PC-3 (cell line): ENCODE data around the gene NDUFB3. TPM values are rescaled to one million over a fixed set of nuclear protein-coding genes. Genes with fewer than 3 reads are reported as not detected.
"Not testable (repeated sequence)": the region's sequence is repeated elsewhere in the genome, so short reads cannot be mapped to it uniquely, and the experiment has no call there.

Source experiments
- ATAC-seq: fragments of 200-7000 bp; cut with Tn5 transposase; 2 replicates; pipeline ENCODE4 v1.9.1; 2020; ENCODE audit warnings: mild to moderate bottlenecking, moderate library complexity
- Bru-seq: library from RNA; stranded (reverse); fragments of 400-500 nt; gene quantifications from one replicate; lab custom pipeline; 2021; lab: Mats Ljungman, UMichigan
- BruChase-seq, 2 experiments: library from RNA; stranded (reverse); fragments of 400-500 nt; gene quantifications; one replicate each; lab custom pipeline; 2021; lab: Mats Ljungman, UMichigan
- BruUV-seq: library from RNA; stranded (reverse); fragments of 400-500 nt; replicated peaks from 2 replicates; lab custom pipeline; 2021; lab: Mats Ljungman, UMichigan
- CTCF ChIA-PET: fragments of 300-600 bp; sonication (Branson Sonifier 250); formaldehyde crosslinking; loops from one replicate; lab custom pipeline; 2022; ENCODE audit warnings: antibody characterized with exemption; lab: Charles Lee
- POLR2A ChIA-PET: fragments of 300-600 bp; sonication (Branson Sonifier 250); formaldehyde crosslinking; loops from one replicate; lab custom pipeline; 2022; ENCODE audit warnings: antibody characterized with exemption; ENCODE audit not compliant: unreplicated experiment; lab: Charles Lee
- DNase-seq: peaks from one replicate; pipeline ENCODE4 v3.0.0-alpha.2; 2015
- H2AFZ ChIP-seq: fragments of 300-600 bp; sonication (generic); 2 replicates; pipeline ENCODE4 v1.6.0; 2016; ENCODE audit warnings: antibody characterized with exemption, low read length
- H3F3A ChIP-seq: fragments of 300-600 bp; sonication (generic); one replicate; pipeline ENCODE4 v1.6.0; 2017; ENCODE audit warnings: antibody characterized with exemption, low read length, control low read depth, mild to moderate bottlenecking; ENCODE audit not compliant: unreplicated experiment
- H3K27ac ChIP-seq: fragments of 300-600 bp; sonication (generic); 2 replicates; pipeline ENCODE4 v1.5.1; 2016; ENCODE audit warnings: mild to moderate bottlenecking, low read length
- H3K27me3 ChIP-seq: fragments of 300-600 bp; sonication (generic); 2 replicates; pipeline ENCODE4 v1.6.1; 2016; ENCODE audit warnings: low read length, mixed read lengths
- H3K36me3 ChIP-seq: fragments of 300-600 bp; sonication (generic); 2 replicates; pipeline ENCODE4 v1.6.1; 2016; ENCODE audit warnings: low read depth, mixed run types, low read length, mixed read lengths
- H3K4me1 ChIP-seq: fragments of 300-600 bp; sonication (generic); 2 replicates; pipeline ENCODE4 v1.5.1; 2016; ENCODE audit warnings: low read length; ENCODE audit not compliant: insufficient read depth
- H3K4me2 ChIP-seq: fragments of 300-600 bp; sonication (generic); 2 replicates; pipeline ENCODE4 v1.6.0; 2016; ENCODE audit warnings: low read length
- H3K4me3 ChIP-seq: fragments of 300-600 bp; sonication (generic); 2 replicates; pipeline ENCODE4 v1.5.1; 2016; ENCODE audit warnings: mild to moderate bottlenecking, low read length, mixed read lengths
- H3K79me2 ChIP-seq: fragments of 300-600 bp; sonication (generic); 2 replicates; pipeline ENCODE4 v1.6.1; 2017; ENCODE audit warnings: low read length, mixed read lengths
- H3K9ac ChIP-seq: fragments of 300-600 bp; sonication (generic); 2 replicates; pipeline ENCODE4 v1.6.0; 2016; ENCODE audit warnings: mild to moderate bottlenecking, low read length
- H3K9me2 ChIP-seq: fragments of 300-600 bp; sonication (generic); replicated peaks from 2 replicates; pipeline ENCODE4 v1.6.1; 2016; ENCODE audit warnings: mixed run types, low read length, mixed read lengths
- H3K9me3 ChIP-seq: fragments of 300-600 bp; sonication (generic); 2 replicates; pipeline ENCODE4 v1.6.1; 2016; ENCODE audit warnings: low read length, mixed read lengths
- H4K20me1 ChIP-seq: fragments of 300-600 bp; sonication (generic); 2 replicates; pipeline ENCODE4 v1.6.1; 2016; ENCODE audit warnings: low read length, mixed read lengths
- CTCF ChIP-seq: fragments of 300-600 bp; sonication (generic); conservative IDR thresholded peaks from 2 replicates; pipeline ENCODE4 v1.5.1; 2017; ENCODE audit warnings: antibody characterized with exemption, low read depth, mild to moderate bottlenecking, low read length
- EZH2 ChIP-seq: fragments of 300-600 bp; sonication (generic); IDR thresholded peaks from one replicate; pipeline ENCODE4 v1.6.1; 2017; ENCODE audit warnings: antibody characterized with exemption, mild to moderate bottlenecking, low read length; ENCODE audit not compliant: unreplicated experiment
- EZH2phosphoT487 ChIP-seq: fragments of 300-600 bp; sonication (generic); IDR thresholded peaks from 2 replicates; pipeline ENCODE4 v1.6.1; 2018; ENCODE audit warnings: mild to moderate bottlenecking, antibody characterized with exemption, low read length, borderline replicate concordance
- intact Hi-C: fragments of 100-400 bp; cut with micrococcal nuclease; formaldehyde crosslinking; loops from 2 replicates; pipeline ENCODE4 v1.9.0; 2023
- long read RNA-seq: library from polyadenylated mRNA; unstranded; transcript quantifications from one replicate; pipeline ENCODE4 v2.0.0, GENCODE V29; 2021; ENCODE audit not compliant: unreplicated experiment
- total RNA-seq: library from RNA; depleted of rRNA; stranded (reverse); fragments of >200 nt; gene quantifications from 2 replicates; pipeline ENCODE4 v1.2.3, GENCODE V29; 2014; rRNA removed

Gene NDUFB3
- total RNA-seq = 154 and 176 TPM in 2 replicates
- Bru-seq, nascent RNA = percentile 68 among the genes with signal in this experiment
- BruChase-seq, experiment 1, labeled RNA remaining after a 6-hour chase = percentile 74 among the genes with signal in this experiment
- percentile 60 among the genes with signal in this experiment for BruChase-seq, experiment 2, labeled RNA remaining after a 2-hour chase
- long read RNA-seq, transcript NDUFB3-201 (3 exons, 755 nt) = major isoform, 55 of 66 reads
- long read RNA-seq, partial matches to known transcripts = 5 of 66 reads
- long read RNA-seq, other reads (novel, unspliced or antisense) = 4 of 66 reads

GRCh38 chr2:201071479-201072200 is at the start of gene NDUFB3, which contains the start of gene HYCC2:
TSS of gene NDUFB3 (plus strand) at chr2:201072001. CDS start at chr2:201078883, 6,882 bp downstream.
TSS of gene HYCC2 (minus strand) at chr2:201071671. CDS start at chr2:201024009, 47,662 bp downstream.
- peak within 1 kb of the TSS; percentile 95 for H3K9ac ChIP-seq
- no peaks in the 10 kb centered on the region for H3K9me2 ChIP-seq
- H3K9me3 ChIP-seq = no peaks in the 10 kb centered on the region
- DNase-seq = peak; percentile 95
- peak; percentile 83 for ATAC-seq
- H3K27me3 ChIP-seq = no peaks in the 10 kb centered on the region
- no TSS peak for BruUV-seq
- peak within 1 kb of the TSS; percentile 84 for H3K27ac ChIP-seq
- no peaks in the 10 kb centered on the region for H4K20me1 ChIP-seq
- peaks cover 24% of the 10 kb centered on the region for H3K4me1 ChIP-seq
- H3K36me3 ChIP-seq = no peaks in the 10 kb centered on the region
- peaks cover 90% of the 10 kb centered on the region for H3K79me2 ChIP-seq
- peak within 1 kb of the TSS; percentile 93 for H3K4me2 ChIP-seq
- H3K4me3 ChIP-seq = peak within 1 kb of the TSS; percentile 81
- ChIA-PET CTCF (no interaction called here), POLR2A (interaction anchor here (1.3 kb wide), 1 partner anchor 44 kb away, joined by 6 read pairs; the partner anchor contains the start of gene CFLAR)
- TF ChIP-seq CTCF = no peak
- TF ChIP-seq EZH2phosphoT487 = no peak
- TF ChIP-seq EZH2 = no peak
- peaks cover 5% of the 10 kb centered on the region for H3F3A ChIP-seq
- intact Hi-C loops = loop anchor here (1.0 to 5.0 kb wide), 6 partner anchors 46 to 182 kb away; partner anchors contain the start of genes NIF3L1, ORC2 and PPIL3
- peak within 1 kb of the TSS; percentile 95 for H2AFZ ChIP-seq

GRCh38 chr2:201024518-201024917 is 47.3 kb upstream of the NDUFB3 start:
- ChIA-PET CTCF (no interaction called here), POLR2A (interaction anchor here (0.6 kb wide), 1 partner anchor 80 kb away, joined by 3 read pairs; no protein-coding TSS in a partner anchor)
- H3K9me2 ChIP-seq = no peaks in the 10 kb centered on the region
- H3K4me2 ChIP-seq = no peak overlapping the region
- H3K27me3 ChIP-seq = no peaks in the 10 kb centered on the region
- no peaks in the 10 kb centered on the region for H3F3A ChIP-seq
- TF ChIP-seq EZH2phosphoT487 = no peak
- TF ChIP-seq CTCF = no peak
- no peak for TF ChIP-seq EZH2
- BruUV-seq = no TSS peak
- H3K36me3 ChIP-seq = 0 out of 2 replicates have a peak, but pooled peaks cover 8% of the 10 kb centered on the region
- H3K9ac ChIP-seq = no peak overlapping the region
- no peaks in the 10 kb centered on the region for H3K4me1 ChIP-seq
- no peaks in the 10 kb centered on the region for H4K20me1 ChIP-seq
- ATAC-seq = no peak
- H3K4me3 ChIP-seq = no peak overlapping the region
- intact Hi-C loops = no loop called here
- H3K27ac ChIP-seq = no peak overlapping the region
- H2AFZ ChIP-seq = no peak overlapping the region
- H3K79me2 ChIP-seq = 0 out of 2 replicates have a peak, but pooled peaks cover 7% of the 10 kb centered on the region
- H3K9me3 ChIP-seq = no peaks in the 10 kb centered on the region
- DNase-seq = no peak

GRCh38 chr2:201034355-201034754 is 37.4 kb upstream of the NDUFB3 start:
- H3K9me2 ChIP-seq, H3K36me3 ChIP-seq, CTCF ChIA-PET, DNase-seq, H3K27me3 ChIP-seq, H3K4me3 ChIP-seq, H3K4me2 ChIP-seq, H3K9me3 ChIP-seq, H3K79me2 ChIP-seq, H3K27ac ChIP-seq, H2AFZ ChIP-seq, ATAC-seq, H4K20me1 ChIP-seq, BruUV-seq, H3F3A ChIP-seq, H3K9ac ChIP-seq, intact Hi-C loops, H3K4me1 ChIP-seq: not testable (repeated sequence)
- POLR2A ChIA-PET = interaction anchor here (0.6 kb wide), 1 partner anchor 36 kb away, joined by 4 read pairs; no protein-coding TSS in a partner anchor

GRCh38 chr2:201038361-201038760 is 33.4 kb upstream of the NDUFB3 start:
- BruUV-seq, DNase-seq, H3K4me2 ChIP-seq, H3K9me2 ChIP-seq, H3K4me3 ChIP-seq, POLR2A ChIA-PET, H3F3A ChIP-seq, H2AFZ ChIP-seq, ATAC-seq, H3K9ac ChIP-seq, H3K36me3 ChIP-seq, intact Hi-C loops, H3K27ac ChIP-seq, H3K79me2 ChIP-seq, H4K20me1 ChIP-seq, H3K4me1 ChIP-seq, H3K9me3 ChIP-seq, CTCF ChIA-PET, H3K27me3 ChIP-seq: not testable (repeated sequence)
